BE2C (cell line): ENCODE data around the gene TRAPPC2B.

ENCODE experiments used
- DNase-seq: peaks from one replicate; pipeline ENCODE4 v3.0.0-alpha.2; 2020
- H3K27me3 ChIP-seq: fragments of 250-450 bp; sonication (Bioruptor Pico); 2 replicates; pipeline ENCODE4 v1.5.1; 2020; ENCODE audit warnings: mild to moderate bottlenecking
- H3K36me3 ChIP-seq: fragments of 250-450 bp; sonication (Bioruptor Pico); 2 replicates; pipeline ENCODE4 v1.5.1; 2020; ENCODE audit warnings: mild to moderate bottlenecking
- H3K4me1 ChIP-seq: fragments of 250-450 bp; sonication (Bioruptor Pico); 2 replicates; pipeline ENCODE4 v1.5.1; 2020
- H3K4me3 ChIP-seq: 2 replicates; pipeline ENCODE4 v1.5.1; 2011; ENCODE audit warnings: low read depth, low read length
- H3K9me3 ChIP-seq: fragments of 250-450 bp; sonication (Bioruptor Pico); 2 replicates; pipeline ENCODE4 v1.5.1; 2020
- CTCF ChIP-seq: IDR thresholded peaks from 2 replicates; pipeline ENCODE4 v1.5.1; 2012; ENCODE audit warnings: mild to moderate bottlenecking, low read depth, low read length

TRAPPC2B gene

GRCh38 chr19:57395710-57396109 lies 32.4 kb downstream of the TRAPPC2B start:
- no peaks in the 10 kb centered on the region; the same call in 1 of the 2 replicates for H3K9me3 ChIP-seq
- H3K27me3 ChIP-seq: no peaks in the 10 kb centered on the region
- no peak for DNase-seq
- H3K4me3 ChIP-seq: no peak overlapping the region
- TF ChIP-seq CTCF: no peak
- peaks cover 31% of the 10 kb centered on the region for H3K36me3 ChIP-seq
- H3K4me1 ChIP-seq: no peaks in the 10 kb centered on the region

GRCh38 chr19:57398868-57399267 lies 35.5 kb downstream of the TRAPPC2B start:
- Histone ChIP-seq H3K9me3 (no peaks in the 10 kb centered on the region; the same call in 1 of the 2 replicates), H3K4me3 (no peak overlapping the region), H3K36me3 (peaks cover 31% of the 10 kb centered on the region), H3K27me3 (no peaks in the 10 kb centered on the region), H3K4me1 (no peaks in the 10 kb centered on the region)
- no peak for DNase-seq
- no peak for TF ChIP-seq CTCF

GRCh38 chr19:57403737-57404563 lies 40.6 kb downstream of the TRAPPC2B start:
- Histone ChIP-seq H3K27me3 (no peaks in the 10 kb centered on the region), H3K9me3 (no peaks in the 10 kb centered on the region), H3K4me1 (no peaks in the 10 kb centered on the region), H3K4me3 (no peak overlapping the region), H3K36me3 (peaks cover 7% of the 10 kb centered on the region)
- DNase-seq: no peak
- no peak for TF ChIP-seq CTCF

- Histone ChIP-seq H3K9me3 (no peaks in the 10 kb centered on the region), H3K4me3 (no peak overlapping the region), H3K36me3 (no peaks in the 10 kb centered on the region; the same call in 1 of the 2 replicates), H3K4me1 (no peaks in the 10 kb centered on the region), H3K27me3 (no peaks in the 10 kb centered on the region)
- TF ChIP-seq CTCF: peak; percentile 89
- DNase-seq: peak; percentile 77
Observed at GRCh38 chr19:57406516-57407123, 43.3 kb downstream of the TRAPPC2B start.

GRCh38 chr19:57410877-57411671 lies 47.7 kb downstream of the TRAPPC2B start, which contains the start of gene ZNF17:
Gene ZNF17, plus strand, starts transcription at chr19:57411161. Its CDS starts 2,455 bp downstream, at chr19:57413616.
- TF ChIP-seq CTCF: no peak
- Histone ChIP-seq H3K36me3 (peaks cover 13% of the 10 kb centered on the region), H3K4me3 (peak within 1 kb of the TSS; percentile 93), H3K9me3 (no peaks in the 10 kb centered on the region; the same call in 1 of the 2 replicates), H3K4me1 (no peaks in the 10 kb centered on the region), H3K27me3 (no peaks in the 10 kb centered on the region)
- peak; percentile 94 for DNase-seq
